Limb (tissue), 2 donors: ENCODE data around the gene NFKB1.

ENCODE experiments used
- DNase-seq, 2 donors: peaks; one replicate each; pipeline ENCODE4 v3.0.0-alpha.2; 2016; ENCODE audit errors: extremely low spot score in 2 of 2

Gene NFKB1

GRCh38 chr4:102529977-102530376 lies 28.8 kb downstream of the NFKB1 start:
- DNase-seq, result no peak

- DNase-seq, result no peak
Measured at GRCh38 chr4:102530986-102531385, 29.8 kb downstream of the NFKB1 start.

GRCh38 chr4:102531462-102531861 lies 30.3 kb downstream of the NFKB1 start:
- no peak for DNase-seq

GRCh38 chr4:102533348-102533747 lies 32.2 kb downstream of the NFKB1 start:
- no peak for DNase-seq

GRCh38 chr4:102533904-102534303 lies 32.7 kb downstream of the NFKB1 start:
- DNase-seq, result no peak

- DNase-seq, result no peak
Measured at GRCh38 chr4:102534845-102535244, 33.7 kb downstream of the NFKB1 start.

- no peak for DNase-seq
Measured at GRCh38 chr4:102535398-102536082, 34.4 kb downstream of the NFKB1 start.

GRCh38 chr4:102536768-102537167 lies 35.6 kb downstream of the NFKB1 start:
- no peak for DNase-seq

GRCh38 chr4:102537269-102537668 lies 36.1 kb downstream of the NFKB1 start:
- DNase-seq, result no peak

GRCh38 chr4:102541697-102542096 lies 40.5 kb downstream of the NFKB1 start:
- no peak for DNase-seq

- DNase-seq, result no peak
Measured at GRCh38 chr4:102543030-102543928, 42.1 kb downstream of the NFKB1 start.

GRCh38 chr4:102546635-102547034 lies 45.5 kb downstream of the NFKB1 start:
- no peak for DNase-seq

- no peak for DNase-seq
Measured at GRCh38 chr4:102547973-102548372, 46.8 kb downstream of the NFKB1 start.

- DNase-seq, result no peak
Measured at GRCh38 chr4:102551958-102552565, 50.9 kb downstream of the NFKB1 start.

- no peak for DNase-seq
Measured at GRCh38 chr4:102552781-102553180, 51.6 kb downstream of the NFKB1 start.

GRCh38 chr4:102553982-102554381 lies 52.8 kb downstream of the NFKB1 start:
- DNase-seq, result no peak

- peak in 1 of 2 donors; percentile 15 for DNase-seq
Measured at GRCh38 chr4:102554482-102554881, 53.3 kb downstream of the NFKB1 start.

- DNase-seq, result no peak
Measured at GRCh38 chr4:102554992-102555391, 53.8 kb downstream of the NFKB1 start.

GRCh38 chr4:102557636-102558035 lies 56.5 kb downstream of the NFKB1 start:
- no peak for DNase-seq

- DNase-seq, result no peak
Measured at GRCh38 chr4:102560115-102560514, 59.0 kb downstream of the NFKB1 start.

GRCh38 chr4:102560571-102561341 lies 59.6 kb downstream of the NFKB1 start:
- no peak for DNase-seq

GRCh38 chr4:102563000-102563399 lies 61.8 kb downstream of the NFKB1 start:
- DNase-seq, result no peak
